Stimulated activated CD4-positive, alpha-beta T cell treated with anti-CD3 and anti-CD28 coated beads, TNF-alpha, amount 100 ng/mL, for 24 hours (primary cell): Measurements from ENCODE around the gene TCF12.

Experiments
- DNase-seq, 3 experiments: peaks; one replicate each; pipeline ENCODE4 v3.0.0-alpha.2; 2020; ENCODE audit warnings: low read depth in 3 of 3

Gene TCF12

GRCh38 chr15:57216288-57216687 is 297.8 kb downstream of the TCF12 start:
- no peak for DNase-seq

DNA sequence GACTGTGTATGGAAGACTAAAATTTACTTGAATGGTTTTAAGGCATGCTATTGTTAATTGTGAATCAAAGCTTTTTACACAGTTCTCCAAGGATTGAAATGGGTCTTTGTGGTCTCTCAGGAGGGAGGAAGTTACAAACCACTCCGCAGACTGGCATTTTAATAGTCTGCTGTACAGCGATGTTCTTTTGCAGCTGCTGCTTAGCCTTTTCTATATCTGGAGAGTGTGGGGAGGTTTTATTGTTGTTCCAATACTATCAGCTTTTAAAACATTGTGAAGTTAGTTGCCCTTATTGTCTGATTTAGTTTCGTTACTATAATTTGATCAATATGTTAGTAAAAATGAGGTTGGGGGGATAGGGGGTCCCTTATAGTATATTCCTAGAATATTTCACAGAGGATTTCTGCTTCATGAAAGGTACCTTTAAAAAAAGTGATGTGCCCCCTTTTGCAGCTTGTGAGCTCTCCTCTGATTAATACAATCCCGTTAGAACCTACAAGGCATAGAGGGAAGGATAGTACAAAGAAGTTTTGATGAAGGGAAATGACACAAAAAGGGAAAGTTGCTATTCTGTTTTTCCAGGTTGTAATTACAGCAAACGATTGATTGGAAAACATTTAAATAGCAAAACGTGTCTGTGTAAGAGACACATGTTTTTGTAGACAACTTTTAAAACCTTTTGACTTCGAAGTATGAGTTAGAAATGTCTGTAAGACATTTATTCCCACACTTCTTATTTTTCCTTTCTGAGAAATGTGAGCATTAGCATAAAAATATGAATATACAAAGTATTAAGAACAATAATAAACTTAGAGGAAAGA is 299.5 kb downstream of the TCF12 start:
- DNase-seq: no peak

GRCh38 chr15:57218826-57219576 is 300.6 kb downstream of the TCF12 start:
- no peak for DNase-seq

DNA sequence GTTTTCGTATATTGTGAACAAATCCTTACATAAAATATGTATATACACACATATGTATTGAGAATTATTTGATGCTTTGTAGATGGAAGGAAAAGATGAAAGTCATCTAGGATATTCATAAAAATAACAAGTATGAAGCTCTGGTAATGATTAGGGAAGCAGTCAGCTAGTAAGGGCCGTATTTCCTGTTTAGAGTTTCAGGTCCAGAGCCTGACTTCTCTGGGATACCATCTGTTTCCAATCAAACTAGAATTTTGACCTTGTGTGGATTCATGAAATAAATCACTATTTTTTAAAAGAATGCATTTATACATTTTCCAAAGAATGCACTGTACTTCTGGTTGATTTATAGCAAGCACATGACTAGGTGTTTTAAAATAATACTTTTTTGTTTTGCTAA is 301.8 kb downstream of the TCF12 start:
- DNase-seq: no peak

GRCh38 chr15:57221134-57221533 is 302.7 kb downstream of the TCF12 start:
- DNase-seq: no peak

GRCh38 chr15:57223345-57223744 is 304.9 kb downstream of the TCF12 start:
- DNase-seq: no peak

- no peak for DNase-seq
These were observed 305.4 kb downstream of the TCF12 start for GRCh38 chr15:57223887-57224286.

DNA sequence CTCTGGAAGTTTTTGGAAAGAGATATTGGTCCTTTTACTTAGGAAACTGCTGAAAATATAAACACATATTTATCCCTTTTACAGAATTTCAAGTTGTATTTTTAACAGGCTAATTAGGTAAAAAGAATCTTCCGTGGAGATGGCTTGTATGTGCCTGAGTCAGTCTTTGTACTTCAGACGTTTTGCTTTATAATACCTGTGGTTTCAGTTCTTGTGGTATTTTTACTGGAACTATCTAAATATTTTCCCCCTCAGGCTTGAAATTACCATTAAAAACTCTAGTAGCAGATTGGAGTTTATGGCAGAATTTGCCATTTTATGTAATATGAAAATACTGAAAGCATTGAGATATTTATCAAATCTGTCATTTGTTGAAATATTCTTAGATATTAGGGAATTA is 306.2 kb downstream of the TCF12 start:
- no peak for DNase-seq

DNA sequence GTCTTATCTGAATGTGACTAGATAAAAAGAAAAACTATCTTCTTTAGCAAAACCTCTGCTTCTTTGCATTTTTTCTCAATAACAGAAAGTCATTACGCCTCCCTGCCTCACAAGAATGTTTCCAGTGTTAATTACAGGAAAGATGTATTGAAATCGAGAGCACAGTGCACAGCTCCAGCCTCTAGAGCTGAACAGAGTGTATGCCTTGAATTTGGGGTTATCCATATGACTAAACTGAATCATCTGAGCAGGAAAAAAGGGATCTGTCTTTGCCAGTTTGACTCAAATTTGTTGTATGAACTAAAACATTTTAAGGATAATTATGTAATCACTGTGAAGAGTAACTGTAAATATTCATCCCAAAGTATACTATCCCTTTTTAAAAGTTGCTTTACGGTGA is 308.7 kb downstream of the TCF12 start:
- DNase-seq: no peak

- no peak for DNase-seq
These were observed 309.5 kb downstream of the TCF12 start for GRCh38 chr15:57227899-57228298.

- no peak for DNase-seq
These were observed 310.0 kb downstream of the TCF12 start for GRCh38 chr15:57228395-57228794.

- no peak for DNase-seq
These were observed 310.6 kb downstream of the TCF12 start for GRCh38 chr15:57229051-57229450.

DNA sequence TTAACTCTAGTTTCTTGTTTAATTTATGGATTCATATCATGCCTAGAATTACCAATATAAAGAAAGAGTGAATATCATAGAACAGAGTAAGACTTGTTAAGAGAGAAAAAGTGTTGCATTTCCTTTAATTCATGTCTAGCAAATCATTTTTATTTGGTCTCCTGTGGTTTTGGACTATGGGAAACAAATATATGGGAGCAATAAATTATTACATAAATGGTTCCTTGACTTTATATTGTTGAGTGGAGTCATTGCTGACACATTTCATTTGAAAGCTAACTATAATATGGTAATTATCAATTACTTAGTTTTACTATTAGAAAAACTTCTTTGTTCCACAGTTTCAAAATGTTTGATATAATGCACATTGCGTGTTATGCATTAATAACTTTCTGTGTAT is 313.1 kb downstream of the TCF12 start:
- no peak for DNase-seq

GRCh38 chr15:57234156-57234555 is 315.7 kb downstream of the TCF12 start:
- no peak for DNase-seq

- no peak for DNase-seq
These were observed 316.7 kb downstream of the TCF12 start for GRCh38 chr15:57235186-57235585.

DNA sequence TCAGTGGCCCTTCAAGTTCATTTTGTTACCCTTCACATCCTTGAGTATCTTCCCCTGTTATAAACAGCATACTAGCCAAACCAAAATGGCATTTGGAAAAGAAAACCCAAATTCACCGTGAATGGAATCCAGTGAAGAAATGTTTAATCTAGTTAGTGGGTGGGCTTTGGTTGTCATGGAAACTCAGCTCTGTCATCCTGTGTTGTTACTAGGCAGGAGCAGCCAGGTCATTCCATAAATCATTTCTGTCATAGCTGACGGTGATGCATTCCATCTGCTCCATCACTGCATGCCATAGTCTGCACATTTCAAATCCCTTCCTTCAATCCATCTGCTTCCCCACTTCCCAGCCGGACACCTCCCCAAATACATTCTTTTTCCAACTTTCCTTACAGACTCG is 317.4 kb downstream of the TCF12 start:
- no peak for DNase-seq

DNA sequence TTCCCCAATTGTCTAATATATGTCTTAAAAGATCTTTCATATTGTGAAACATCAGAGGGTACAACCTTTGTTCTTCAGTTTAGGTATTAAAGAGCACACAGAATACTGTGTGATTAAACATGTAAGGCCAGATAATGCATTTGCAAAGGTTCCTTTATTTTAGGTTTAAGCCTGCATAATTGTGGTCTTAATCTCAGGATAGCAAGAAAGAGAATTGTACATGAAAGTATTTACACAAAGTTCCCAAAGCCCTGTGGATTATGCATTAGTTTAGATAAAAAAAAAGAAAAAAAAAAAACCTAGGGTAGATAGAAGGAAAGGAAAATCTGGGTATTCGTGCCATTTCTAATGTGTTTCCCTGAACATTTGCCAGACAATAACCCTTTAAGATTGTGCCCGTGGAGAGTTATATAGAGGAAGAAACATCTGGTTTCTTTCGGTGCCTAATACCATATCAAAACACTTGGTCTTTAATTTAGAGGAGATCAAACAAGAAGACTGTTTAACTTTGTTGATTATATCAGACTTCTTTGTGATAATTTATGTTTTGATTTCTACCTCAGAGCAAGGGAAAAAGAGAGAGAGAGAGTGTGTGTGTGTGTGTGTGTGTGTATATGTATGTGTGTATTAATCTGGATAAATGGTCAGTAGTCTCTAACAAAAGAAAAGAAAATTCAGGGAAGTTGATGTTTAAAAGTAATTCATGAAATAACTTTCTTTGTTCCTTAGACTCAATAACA is 318.3 kb downstream of the TCF12 start:
- DNase-seq: no peak

GRCh38 chr15:57237301-57237642 is 318.8 kb downstream of the TCF12 start:
- no peak for DNase-seq

- no peak for DNase-seq
These were observed 319.2 kb downstream of the TCF12 start for GRCh38 chr15:57237676-57238075.

DNA sequence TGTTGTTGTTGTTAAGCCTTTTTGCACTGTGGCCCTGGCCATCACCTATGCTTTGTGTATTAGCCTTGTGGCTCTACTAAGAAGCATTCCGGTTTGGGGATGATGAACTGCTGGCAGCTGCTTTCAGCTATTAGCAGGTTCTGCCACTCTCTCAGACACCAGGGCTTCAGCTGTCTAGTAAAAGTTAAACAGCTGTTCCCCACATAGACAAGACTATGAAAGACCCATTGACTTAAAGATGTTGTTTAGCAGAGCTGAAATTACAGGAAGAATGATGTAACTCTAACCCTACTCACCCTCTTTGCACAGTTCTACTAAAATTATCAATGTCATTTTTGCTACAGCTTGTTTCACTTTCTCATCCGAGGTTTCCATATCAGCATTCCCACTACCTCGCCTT is 326.7 kb downstream of the TCF12 start:
- DNase-seq: no peak

DNA sequence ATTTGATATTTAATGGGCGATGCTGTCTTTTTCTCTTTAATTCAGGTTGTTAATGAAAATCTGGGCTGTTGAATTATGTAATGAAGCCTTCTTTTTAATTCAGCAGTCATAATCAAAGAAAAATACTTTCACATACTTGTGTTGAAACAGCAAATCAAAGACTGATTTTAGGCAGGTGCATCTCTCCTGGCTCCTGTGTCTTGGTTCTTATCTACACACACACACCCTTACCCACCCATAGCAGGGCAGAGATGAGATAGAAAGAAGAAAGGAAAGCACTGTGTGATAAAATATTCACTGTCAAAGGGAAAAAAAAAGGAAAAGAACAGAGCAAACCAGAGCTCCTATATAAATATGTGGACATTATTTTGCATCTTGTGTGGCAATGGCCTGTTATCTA is 327.3 kb downstream of the TCF12 start:
- DNase-seq: no peak

DNA sequence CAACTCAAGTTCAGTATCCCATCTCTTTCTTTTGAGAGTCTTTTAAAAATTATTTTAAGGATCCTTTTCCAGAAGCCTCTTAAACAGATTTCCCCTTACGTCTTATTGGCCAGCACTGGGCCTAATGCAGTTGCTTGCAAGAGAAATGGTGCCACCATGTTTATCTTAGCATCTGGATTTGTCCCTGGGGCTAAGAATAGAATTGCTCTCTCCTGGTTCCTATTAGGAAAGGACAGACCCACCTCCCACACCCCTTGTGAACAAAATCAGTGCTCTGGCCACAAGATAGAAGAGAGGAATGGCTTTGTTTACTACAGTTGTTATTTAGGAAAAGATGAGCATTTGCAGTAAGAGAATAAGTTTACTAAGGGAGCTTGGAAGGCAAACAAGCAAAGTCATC is 329.6 kb downstream of the TCF12 start:
- no peak for DNase-seq

DNA sequence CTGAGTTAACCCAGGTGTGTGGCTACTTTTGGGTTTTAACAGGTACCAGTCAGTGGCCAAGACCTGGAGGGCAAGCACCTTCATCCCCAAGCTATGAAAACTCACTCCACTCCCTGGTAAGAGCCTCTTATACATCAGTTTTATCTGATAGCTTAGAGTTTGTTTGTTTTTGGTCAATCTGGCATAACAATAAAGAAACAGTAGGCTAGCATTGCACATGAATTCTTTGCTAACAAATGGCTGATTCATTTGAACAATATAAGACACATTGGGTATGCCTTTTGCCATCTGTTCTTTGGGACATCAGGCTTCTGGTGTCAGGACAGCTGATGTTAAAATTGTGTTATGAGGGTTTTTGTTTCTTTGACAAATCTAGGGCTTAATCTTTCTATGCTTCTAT is 332.9 kb downstream of the TCF12 start:
- no peak for DNase-seq
